ENCODE results near the gene ZNF217. TPM values are rescaled to one million over a fixed set of nuclear protein-coding genes. Genes with fewer than 3 reads are reported as not detected.
"Not testable (repeated sequence)": the region's sequence is repeated elsewhere in the genome, so short reads cannot be mapped to it uniquely, and the experiment has no call there.

The ZNF217 gene
- polyA plus RNA-seq, 1 donor from 2014 or later, result 1.9 TPM

DNA sequence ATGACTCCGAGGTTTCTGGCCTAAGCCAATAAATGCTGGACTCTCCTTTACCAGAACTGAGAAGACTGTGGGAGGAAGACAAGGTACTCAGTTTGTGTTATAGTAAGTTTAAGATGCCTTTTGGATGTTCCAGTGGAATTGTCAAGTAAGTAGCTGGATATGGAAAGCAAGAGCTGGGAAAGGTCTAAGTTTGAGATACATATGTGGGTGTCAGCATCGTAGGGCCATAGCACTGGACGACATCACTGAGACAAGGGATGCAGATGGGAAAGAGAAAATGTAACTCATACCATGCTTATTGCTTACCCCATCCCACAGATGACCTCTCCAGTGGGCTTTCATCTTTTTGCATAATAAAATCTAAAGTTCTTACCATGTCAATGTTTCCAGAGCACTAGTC lies 45.5 kb upstream of the ZNF217 start:
- H3K27me3 ChIP-seq (ENCODE audit: insufficient read depth, low read depth, low read length), result no peaks in the 10 kb centered on the region
- H3K36me3 ChIP-seq (ENCODE audit: insufficient read depth, low read length), result no peaks in the 10 kb centered on the region
- no peaks in the 10 kb centered on the region for H3K9me2 ChIP-seq (ENCODE audit: insufficient read depth, low read length)
- no peaks in the 10 kb centered on the region for H4K20me1 ChIP-seq (ENCODE audit: insufficient read depth)
- H3K4me3 ChIP-seq (ENCODE audit: low read length), result no peak overlapping the region
- no peak overlapping the region for H3K4me2 ChIP-seq (ENCODE audit: low read length)
- TF ChIP-seq MXI1 (conservative IDR thresholded peaks at IDR 0.05; ENCODE audit: poor library complexity, severe bottlenecking), result no peak
- H3K27ac ChIP-seq (ENCODE audit: low read length), result no peak overlapping the region
- no peak overlapping the region for H2AFZ ChIP-seq (ENCODE audit: low read depth, low read length)
- no peak overlapping the region for H3K9ac ChIP-seq (ENCODE audit: low read length)
- H3K9me3 ChIP-seq (ENCODE audit: low read length), result no peaks in the 10 kb centered on the region
- H3F3A ChIP-seq (ENCODE audit: insufficient read depth, low read length, poor library complexity, severe bottlenecking), result no peaks in the 10 kb centered on the region
- no peaks in the 10 kb centered on the region for H3K79me2 ChIP-seq (replicated peaks; ENCODE audit: insufficient read depth, low read length)

GRCh38 chr20:53637310-53637709 lies 43.7 kb upstream of the ZNF217 start:
- not testable (repeated sequence) for H3K36me3 ChIP-seq (ENCODE audit: insufficient read depth, low read length); H3K27me3 ChIP-seq (ENCODE audit: insufficient read depth, low read depth, low read length); H4K20me1 ChIP-seq (ENCODE audit: insufficient read depth); H3F3A ChIP-seq (ENCODE audit: insufficient read depth, low read length, poor library complexity, severe bottlenecking); H3K79me2 ChIP-seq (replicated peaks; ENCODE audit: insufficient read depth, low read length); H3K9me3 ChIP-seq (ENCODE audit: low read length); H3K4me3 ChIP-seq (ENCODE audit: low read length); H3K4me2 ChIP-seq (ENCODE audit: low read length); H3K27ac ChIP-seq (ENCODE audit: low read length); H3K9ac ChIP-seq (ENCODE audit: low read length); H3K9me2 ChIP-seq (ENCODE audit: insufficient read depth, low read length); H2AFZ ChIP-seq (ENCODE audit: low read depth, low read length)

- H3K4me3 ChIP-seq (ENCODE audit: low read length), result no peak overlapping the region
- no peak overlapping the region for H3K27ac ChIP-seq (ENCODE audit: low read length)
- TF ChIP-seq POLR2AphosphoS5 (IDR thresholded peaks at IDR 0.05), result no peak
- no peak for TF ChIP-seq EZH2 (IDR thresholded peaks at IDR 0.05; ENCODE audit: borderline replicate concordance, insufficient read depth, low read length, poor library complexity, severe bottlenecking)
- no peak for TF ChIP-seq REST (IDR thresholded peaks at IDR 0.05; ENCODE audit: borderline replicate concordance)
- no peak for TF ChIP-seq SMC3 (conservative IDR thresholded peaks at IDR 0.05; ENCODE audit: poor library complexity)
- no peak for TF ChIP-seq RAD21 (conservative IDR thresholded peaks at IDR 0.05)
- no peak for TF ChIP-seq MXI1 (conservative IDR thresholded peaks at IDR 0.05; ENCODE audit: poor library complexity, severe bottlenecking)
- no peak for TF ChIP-seq EP300 (conservative IDR thresholded peaks at IDR 0.05; ENCODE audit: poor library complexity, severe bottlenecking)
- no peak for TF ChIP-seq TAF1 (IDR thresholded peaks at IDR 0.05; ENCODE audit: low read depth)
- TF ChIP-seq, protein P1, sequence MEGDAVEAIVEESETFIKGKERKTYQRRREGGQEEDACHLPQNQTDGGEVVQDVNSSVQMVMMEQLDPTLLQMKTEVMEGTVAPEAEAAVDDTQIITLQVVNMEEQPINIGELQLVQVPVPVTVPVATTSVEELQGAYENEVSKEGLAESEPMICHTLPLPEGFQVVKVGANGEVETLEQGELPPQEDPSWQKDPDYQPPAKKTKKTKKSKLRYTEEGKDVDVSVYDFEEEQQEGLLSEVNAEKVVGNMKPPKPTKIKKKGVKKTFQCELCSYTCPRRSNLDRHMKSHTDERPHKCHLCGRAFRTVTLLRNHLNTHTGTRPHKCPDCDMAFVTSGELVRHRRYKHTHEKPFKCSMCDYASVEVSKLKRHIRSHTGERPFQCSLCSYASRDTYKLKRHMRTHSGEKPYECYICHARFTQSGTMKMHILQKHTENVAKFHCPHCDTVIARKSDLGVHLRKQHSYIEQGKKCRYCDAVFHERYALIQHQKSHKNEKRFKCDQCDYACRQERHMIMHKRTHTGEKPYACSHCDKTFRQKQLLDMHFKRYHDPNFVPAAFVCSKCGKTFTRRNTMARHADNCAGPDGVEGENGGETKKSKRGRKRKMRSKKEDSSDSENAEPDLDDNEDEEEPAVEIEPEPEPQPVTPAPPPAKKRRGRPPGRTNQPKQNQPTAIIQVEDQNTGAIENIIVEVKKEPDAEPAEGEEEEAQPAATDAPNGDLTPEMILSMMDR (IDR thresholded peaks at IDR 0.05; ENCODE audit: poor library complexity, severe bottlenecking), result no peak
- H3F3A ChIP-seq (ENCODE audit: insufficient read depth, low read length, poor library complexity, severe bottlenecking), result no peaks in the 10 kb centered on the region
- H3K36me3 ChIP-seq (ENCODE audit: insufficient read depth, low read length), result no peaks in the 10 kb centered on the region
- H3K9me3 ChIP-seq (ENCODE audit: low read length), result no peaks in the 10 kb centered on the region
- no peak overlapping the region for H2AFZ ChIP-seq (ENCODE audit: low read depth, low read length)
- H3K4me2 ChIP-seq (ENCODE audit: low read length), result no peak overlapping the region
- no peaks in the 10 kb centered on the region for H3K79me2 ChIP-seq (replicated peaks; ENCODE audit: insufficient read depth, low read length)
- no peaks in the 10 kb centered on the region for H3K9me2 ChIP-seq (ENCODE audit: insufficient read depth, low read length)
- no peaks in the 10 kb centered on the region for H4K20me1 ChIP-seq (ENCODE audit: insufficient read depth)
- no peak overlapping the region for H3K9ac ChIP-seq (ENCODE audit: low read length)
- no peaks in the 10 kb centered on the region for H3K27me3 ChIP-seq (ENCODE audit: insufficient read depth, low read depth, low read length)
Observed at GRCh38 chr20:53636540-53637097, 43.0 kb upstream of the ZNF217 start.
